MCF 10A (cell line): ENCODE results near the gene CDHR2. TPM values are rescaled to one million over a fixed set of nuclear protein-coding genes. Genes with fewer than 3 reads are reported as not detected.

Experiments used
- BruUV-seq: library from RNA; stranded (reverse); fragments of 400-500 nt; replicated peaks from 2 replicates; lab custom pipeline; 2021; lab: Mats Ljungman, UMichigan
- CTCF ChIA-PET: fragments of 300-600 bp; sonication (Branson Sonifier 250); formaldehyde crosslinking; extraction: SDS; loops from one replicate; lab custom pipeline; 2021; ENCODE audit warnings: antibody characterized with exemption, inconsistent platforms; lab: Yijun Ruan, JAX
- POLR2A ChIA-PET: fragments of 300-600, 350-650 bp; sonication (Branson Sonifier 250); formaldehyde crosslinking; extraction: SDS; loops from one replicate; lab custom pipeline; 2020; ENCODE audit warnings: antibody characterized with exemption, inconsistent platforms; lab: Yijun Ruan, JAX
- DNase-seq: peaks from one replicate; pipeline ENCODE4 v3.0.0-alpha.2; 2018; ENCODE audit not compliant: unreplicated experiment
- H3K27ac Mint-ChIP-seq: one replicate; pipeline ENCODE4 v1.8.0; 2022; ENCODE audit warnings: mild to moderate bottlenecking, low read depth, mixed read lengths; ENCODE audit not compliant: unreplicated experiment
- H3K27me3 Mint-ChIP-seq: one replicate; pipeline ENCODE4 v1.8.0; 2022; ENCODE audit warnings: mixed read lengths; ENCODE audit not compliant: insufficient read depth, unreplicated experiment
- H3K36me3 Mint-ChIP-seq: one replicate; pipeline ENCODE4 v1.8.0; 2022; ENCODE audit warnings: mild to moderate bottlenecking, moderate library complexity, mixed read lengths; ENCODE audit not compliant: insufficient read depth, unreplicated experiment
- H3K4me1 Mint-ChIP-seq: one replicate; pipeline ENCODE4 v1.8.0; 2022; ENCODE audit warnings: mixed read lengths; ENCODE audit not compliant: insufficient read depth, unreplicated experiment
- H3K4me3 Mint-ChIP-seq: one replicate; pipeline ENCODE4 v1.8.0; 2022; ENCODE audit warnings: mild to moderate bottlenecking, moderate library complexity, mixed read lengths; ENCODE audit not compliant: unreplicated experiment
- H3K9me3 Mint-ChIP-seq: one replicate; pipeline ENCODE4 v1.8.0; 2022; ENCODE audit warnings: mixed read lengths; ENCODE audit not compliant: unreplicated experiment
- CTCF ChIP-seq: fragments of 200-600 bp; IDR thresholded peaks from one replicate; pipeline ENCODE4 v1.8.0; 2022; ENCODE audit warnings: antibody characterized with exemption, mild to moderate bottlenecking; ENCODE audit not compliant: unreplicated experiment
- intact Hi-C: fragments of 100-400 bp; cut with micrococcal nuclease; formaldehyde crosslinking; loops from 2 replicates; pipeline ENCODE4 v1.14.1; 2022
- total RNA-seq: library from RNA; stranded (reverse); gene quantifications from 2 replicates; pipeline ENCODE4 v1.2.3, GENCODE V29; 2022

The CDHR2 gene
- total RNA-seq, 1 experiment from 2014 or later, result 0.09 TPM

- Mint-ChIP-seq H3K27ac (no peak overlapping the region), H3K4me3 (no peak overlapping the region), H3K36me3 (no peaks in the 10 kb centered on the region), H3K27me3 (no peaks in the 10 kb centered on the region), H3K9me3 (no peaks in the 10 kb centered on the region), H3K4me1 (peaks cover 7% of the 10 kb centered on the region)
- ChIA-PET POLR2A (no interaction called here), CTCF (interaction anchor here (0.7 to 1.9 kb wide), 5 partner anchors 10 to 62 kb away, joined by 3 to 8 read pairs (median 4); no protein-coding TSS in a partner anchor)
- intact Hi-C loops, result no loop called here
- DNase-seq, result no peak
- BruUV-seq, result no TSS peak
- TF ChIP-seq CTCF, result no peak
These were observed 56.9 kb downstream of the CDHR2 start for GRCh38 chr5:176606032-176606431.

GRCh38 chr5:176606875-176607274 is 57.7 kb downstream of the CDHR2 start:
- H3K4me1 Mint-ChIP-seq, result peaks cover 12% of the 10 kb centered on the region
- TF ChIP-seq CTCF, result no peak
- H3K27me3 Mint-ChIP-seq, result no peaks in the 10 kb centered on the region
- BruUV-seq, result no TSS peak
- no peaks in the 10 kb centered on the region for H3K9me3 Mint-ChIP-seq
- no peak overlapping the region for H3K4me3 Mint-ChIP-seq
- ChIA-PET CTCF (interaction anchor here (0.6 to 1.9 kb wide), 3 partner anchors 11 to 33 kb away, joined by 3 to 6 read pairs (median 3); no protein-coding TSS in a partner anchor), POLR2A (no interaction called here)
- no peaks in the 10 kb centered on the region for H3K36me3 Mint-ChIP-seq
- H3K27ac Mint-ChIP-seq, result no peak overlapping the region
- DNase-seq, result no peak
- intact Hi-C loops, result no loop called here

GRCh38 chr5:176608142-176608705 is 59.1 kb downstream of the CDHR2 start:
- H3K36me3 Mint-ChIP-seq, result no peaks in the 10 kb centered on the region
- ChIA-PET POLR2A (interaction anchor here (0.9 to 1.3 kb wide), 3 partner anchors 18 to 71 kb away, joined by 3 to 5 read pairs (median 4); partner anchors contain the start of gene RNF44), CTCF (interaction anchor here (1.0 to 1.9 kb wide), 6 partner anchors 35 to 200 kb away, joined by 3 to 7 read pairs (median 4); no protein-coding TSS in a partner anchor)
- DNase-seq, result no peak
- H3K9me3 Mint-ChIP-seq, result no peaks in the 10 kb centered on the region
- H3K27me3 Mint-ChIP-seq, result no peaks in the 10 kb centered on the region
- H3K27ac Mint-ChIP-seq, result no peak overlapping the region
- H3K4me1 Mint-ChIP-seq, result peaks cover 12% of the 10 kb centered on the region
- intact Hi-C loops, result no loop called here
- TF ChIP-seq CTCF, result no peak
- H3K4me3 Mint-ChIP-seq, result peak overlapping the region; percentile 83
- no TSS peak for BruUV-seq

- CTCF ChIA-PET, result interaction anchor here (0.5 to 1.9 kb wide), 5 partner anchors 24 to 201 kb away, joined by 3 to 7 read pairs (median 4); partner anchors contain the start of gene TSPAN17
These were observed 60.0 kb downstream of the CDHR2 start for GRCh38 chr5:176608937-176609723.

More at GRCh38 chr5:176608937-176609723, 60.0 kb downstream of the CDHR2 start:
- POLR2A ChIA-PET, result interaction anchor here (1.1 to 1.3 kb wide), 2 partner anchors 19 to 38 kb away, joined by 3 to 4 read pairs; no protein-coding TSS in a partner anchor
- intact Hi-C loops, result no loop called here
- Mint-ChIP-seq H3K4me3 (peak overlapping the region; percentile 83), H3K27ac (no peak overlapping the region), H3K36me3 (no peaks in the 10 kb centered on the region), H3K9me3 (no peaks in the 10 kb centered on the region), H3K4me1 (peaks cover 19% of the 10 kb centered on the region), H3K27me3 (no peaks in the 10 kb centered on the region)
- no peak for DNase-seq
- TF ChIP-seq CTCF, result no peak
- TSS peak; percentile 22 for BruUV-seq
